ENCODE results near the gene DYRK4.

DYRK4 gene

DNA sequence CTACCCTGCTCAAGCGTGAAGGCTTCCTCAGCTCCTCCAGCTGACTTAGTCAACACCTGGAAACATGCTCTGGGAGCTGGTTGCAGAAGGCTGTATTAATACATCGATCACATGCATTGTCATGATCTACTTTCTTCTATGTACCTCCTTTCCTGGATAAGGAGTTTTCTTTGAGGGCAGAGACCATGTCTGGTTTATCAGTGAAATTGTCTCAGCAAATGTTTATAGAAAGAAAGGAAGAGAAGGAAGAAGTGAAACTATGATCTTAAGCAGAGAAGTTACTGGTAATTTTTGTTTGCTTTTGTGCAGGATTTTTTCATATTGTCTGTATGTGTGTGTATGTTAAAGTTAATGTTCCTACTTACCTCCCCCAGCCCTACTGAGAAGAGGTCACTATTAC, 4.5 kb downstream of the DYRK4 start:
- DNase-seq (ENCODE audit: low read depth in 1 of 2, low spot score in 1 of 2) = no peak
- Histone ChIP-seq H3K27me3 (ENCODE audit: insufficient read depth, poor library complexity, severe bottlenecking) (no peaks in the 10 kb centered on the region), H3K4me3 (replicated peaks; ENCODE audit: insufficient read depth, low read length) (no peak overlapping the region), H3K27ac (replicated peaks) (peak overlapping the region; percentile 61; the same call in 1 of the 2 replicates)
- TF ChIP-seq, protein P1, sequence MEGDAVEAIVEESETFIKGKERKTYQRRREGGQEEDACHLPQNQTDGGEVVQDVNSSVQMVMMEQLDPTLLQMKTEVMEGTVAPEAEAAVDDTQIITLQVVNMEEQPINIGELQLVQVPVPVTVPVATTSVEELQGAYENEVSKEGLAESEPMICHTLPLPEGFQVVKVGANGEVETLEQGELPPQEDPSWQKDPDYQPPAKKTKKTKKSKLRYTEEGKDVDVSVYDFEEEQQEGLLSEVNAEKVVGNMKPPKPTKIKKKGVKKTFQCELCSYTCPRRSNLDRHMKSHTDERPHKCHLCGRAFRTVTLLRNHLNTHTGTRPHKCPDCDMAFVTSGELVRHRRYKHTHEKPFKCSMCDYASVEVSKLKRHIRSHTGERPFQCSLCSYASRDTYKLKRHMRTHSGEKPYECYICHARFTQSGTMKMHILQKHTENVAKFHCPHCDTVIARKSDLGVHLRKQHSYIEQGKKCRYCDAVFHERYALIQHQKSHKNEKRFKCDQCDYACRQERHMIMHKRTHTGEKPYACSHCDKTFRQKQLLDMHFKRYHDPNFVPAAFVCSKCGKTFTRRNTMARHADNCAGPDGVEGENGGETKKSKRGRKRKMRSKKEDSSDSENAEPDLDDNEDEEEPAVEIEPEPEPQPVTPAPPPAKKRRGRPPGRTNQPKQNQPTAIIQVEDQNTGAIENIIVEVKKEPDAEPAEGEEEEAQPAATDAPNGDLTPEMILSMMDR (IDR thresholded peaks at IDR 0.05; ENCODE audit: insufficient read depth, low read length) = no peak
- TF ChIP-seq SPI1 (IDR thresholded peaks at IDR 0.05; ENCODE audit: borderline replicate concordance, low read depth) (no peak), GABPA (IDR thresholded peaks at IDR 0.05; ENCODE audit: low read depth) (no peak), POLR2AphosphoS5 (IDR thresholded peaks at IDR 0.05; ENCODE audit: low read depth) (no peak)
- TF ChIP-seq, protein P2, sequence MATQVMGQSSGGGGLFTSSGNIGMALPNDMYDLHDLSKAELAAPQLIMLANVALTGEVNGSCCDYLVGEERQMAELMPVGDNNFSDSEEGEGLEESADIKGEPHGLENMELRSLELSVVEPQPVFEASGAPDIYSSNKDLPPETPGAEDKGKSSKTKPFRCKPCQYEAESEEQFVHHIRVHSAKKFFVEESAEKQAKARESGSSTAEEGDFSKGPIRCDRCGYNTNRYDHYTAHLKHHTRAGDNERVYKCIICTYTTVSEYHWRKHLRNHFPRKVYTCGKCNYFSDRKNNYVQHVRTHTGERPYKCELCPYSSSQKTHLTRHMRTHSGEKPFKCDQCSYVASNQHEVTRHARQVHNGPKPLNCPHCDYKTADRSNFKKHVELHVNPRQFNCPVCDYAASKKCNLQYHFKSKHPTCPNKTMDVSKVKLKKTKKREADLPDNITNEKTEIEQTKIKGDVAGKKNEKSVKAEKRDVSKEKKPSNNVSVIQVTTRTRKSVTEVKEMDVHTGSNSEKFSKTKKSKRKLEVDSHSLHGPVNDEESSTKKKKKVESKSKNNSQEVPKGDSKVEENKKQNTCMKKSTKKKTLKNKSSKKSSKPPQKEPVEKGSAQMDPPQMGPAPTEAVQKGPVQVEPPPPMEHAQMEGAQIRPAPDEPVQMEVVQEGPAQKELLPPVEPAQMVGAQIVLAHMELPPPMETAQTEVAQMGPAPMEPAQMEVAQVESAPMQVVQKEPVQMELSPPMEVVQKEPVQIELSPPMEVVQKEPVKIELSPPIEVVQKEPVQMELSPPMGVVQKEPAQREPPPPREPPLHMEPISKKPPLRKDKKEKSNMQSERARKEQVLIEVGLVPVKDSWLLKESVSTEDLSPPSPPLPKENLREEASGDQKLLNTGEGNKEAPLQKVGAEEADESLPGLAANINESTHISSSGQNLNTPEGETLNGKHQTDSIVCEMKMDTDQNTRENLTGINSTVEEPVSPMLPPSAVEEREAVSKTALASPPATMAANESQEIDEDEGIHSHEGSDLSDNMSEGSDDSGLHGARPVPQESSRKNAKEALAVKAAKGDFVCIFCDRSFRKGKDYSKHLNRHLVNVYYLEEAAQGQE (IDR thresholded peaks at IDR 0.05; ENCODE audit: insufficient replicate concordance, low read depth) = no peak

DNA sequence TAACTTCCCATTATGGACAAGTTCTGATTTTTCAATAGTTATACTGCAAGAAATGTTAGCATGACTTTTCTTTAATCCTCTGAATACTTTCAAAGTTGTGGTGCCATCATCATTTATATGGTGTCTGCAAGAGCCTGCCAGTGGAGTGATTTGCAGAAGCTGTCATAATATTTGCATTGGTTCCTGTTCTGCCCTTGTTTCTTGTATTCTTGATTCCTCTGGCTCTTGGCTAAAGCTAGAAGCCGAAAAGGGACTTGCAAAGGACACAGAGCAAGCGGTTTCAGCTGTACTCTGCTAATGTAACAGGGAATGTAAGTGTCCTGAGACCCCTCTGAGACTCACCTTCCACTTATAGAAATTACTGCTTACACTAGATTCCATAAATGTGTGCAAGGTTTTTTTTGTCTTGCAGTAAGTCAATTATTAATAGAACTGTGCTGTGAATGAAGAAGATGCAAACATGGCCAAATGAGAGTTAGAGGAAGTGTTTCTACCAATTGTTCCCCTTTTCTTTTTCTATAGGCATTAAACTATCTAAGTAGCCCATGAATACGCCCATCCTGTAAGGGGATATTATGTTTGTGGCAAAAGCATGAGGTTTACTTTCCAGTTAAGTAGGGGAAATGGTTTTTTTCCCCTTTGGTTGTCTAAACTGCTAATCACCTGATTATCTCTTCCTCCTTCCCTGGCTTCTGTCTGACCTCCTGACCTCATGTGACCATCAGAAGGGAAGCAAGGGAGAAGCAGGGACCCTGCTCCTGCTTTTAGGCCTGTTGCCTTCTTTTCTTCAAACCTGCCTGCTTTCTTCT, 5.3 kb downstream of the DYRK4 start:
- Histone ChIP-seq H3K27ac (replicated peaks) (peak overlapping the region; percentile 61), H3K27me3 (ENCODE audit: insufficient read depth, poor library complexity, severe bottlenecking) (no peaks in the 10 kb centered on the region), H3K4me3 (replicated peaks; ENCODE audit: insufficient read depth, low read length) (no peak overlapping the region)
- TF ChIP-seq SPI1 (IDR thresholded peaks at IDR 0.05; ENCODE audit: borderline replicate concordance, low read depth) (peak; percentile 78), POLR2AphosphoS5 (IDR thresholded peaks at IDR 0.05; ENCODE audit: low read depth) (no peak)
- peak; percentile 28 to 52 for DNase-seq (ENCODE audit: low read depth in 1 of 2, low spot score in 1 of 2)

DNA sequence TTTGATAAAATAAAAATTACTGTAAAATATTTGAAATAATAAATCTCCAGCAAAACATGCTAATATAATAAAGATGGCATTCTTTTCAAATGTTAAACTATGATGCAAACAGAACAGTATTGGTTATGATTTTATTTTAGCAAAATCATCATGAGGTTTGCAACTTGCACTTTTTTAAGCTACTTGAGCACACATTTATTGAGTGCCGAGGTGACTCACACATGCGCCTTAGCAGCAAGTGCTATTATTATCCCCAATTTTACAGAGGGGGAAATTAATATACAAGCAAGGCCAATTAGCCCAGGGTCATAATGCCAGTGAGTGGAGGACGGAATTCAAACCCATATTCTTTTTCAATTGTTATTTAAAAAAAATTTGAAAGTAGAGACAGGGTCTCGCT, 7.3 kb downstream of the DYRK4 start:
- Histone ChIP-seq H3K27ac (replicated peaks) (no peak overlapping the region), H3K27me3 (ENCODE audit: insufficient read depth, poor library complexity, severe bottlenecking) (no peaks in the 10 kb centered on the region), H3K4me3 (replicated peaks; ENCODE audit: insufficient read depth, low read length) (no peak overlapping the region)
- TF ChIP-seq SPI1 (IDR thresholded peaks at IDR 0.05; ENCODE audit: borderline replicate concordance, low read depth) = no peak
- TF ChIP-seq, protein P2 (IDR thresholded peaks at IDR 0.05; ENCODE audit: insufficient replicate concordance, low read depth) = no peak
- no peak for TF ChIP-seq GABPA (IDR thresholded peaks at IDR 0.05; ENCODE audit: low read depth)
- TF ChIP-seq, protein P1 (IDR thresholded peaks at IDR 0.05; ENCODE audit: insufficient read depth, low read length) = no peak
- TF ChIP-seq POLR2AphosphoS5 (IDR thresholded peaks at IDR 0.05; ENCODE audit: low read depth) = no peak
- DNase-seq (ENCODE audit: low read depth in 1 of 2, low spot score in 1 of 2) = no peak

DNA sequence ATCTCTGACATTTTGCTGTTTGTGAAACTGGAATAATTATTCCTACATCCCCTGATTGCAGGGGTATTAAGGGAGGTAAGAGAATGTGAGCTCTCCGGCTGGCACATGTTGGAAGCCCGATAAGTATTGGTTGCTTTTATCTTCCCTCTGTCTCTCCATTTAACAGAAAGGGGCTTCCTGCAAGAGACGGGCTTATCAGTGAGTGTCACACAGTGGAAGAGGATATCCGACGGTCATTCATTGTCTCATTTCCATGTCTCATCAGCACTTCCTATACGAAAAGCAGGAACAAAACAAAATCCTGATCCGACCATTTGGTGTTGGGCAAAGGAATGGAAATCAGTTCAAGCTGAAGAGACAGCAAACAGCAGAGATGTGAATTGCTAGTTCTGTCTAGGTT, 10.7 kb downstream of the DYRK4 start:
- DNase-seq (ENCODE audit: low read depth in 1 of 2, low spot score in 1 of 2) = no peak
- no peaks in the 10 kb centered on the region for H3K27me3 ChIP-seq (ENCODE audit: insufficient read depth, poor library complexity, severe bottlenecking)
- H3K27ac ChIP-seq (replicated peaks) = no peak overlapping the region
- H3K4me3 ChIP-seq (replicated peaks; ENCODE audit: insufficient read depth, low read length) = no peak overlapping the region
- TF ChIP-seq GABPA (IDR thresholded peaks at IDR 0.05; ENCODE audit: low read depth) (no peak), SPI1 (IDR thresholded peaks at IDR 0.05; ENCODE audit: borderline replicate concordance, low read depth) (no peak), POLR2AphosphoS5 (IDR thresholded peaks at IDR 0.05; ENCODE audit: low read depth) (no peak)
- TF ChIP-seq, protein P2 (IDR thresholded peaks at IDR 0.05; ENCODE audit: insufficient replicate concordance, low read depth) = no peak
- TF ChIP-seq, protein P1 (IDR thresholded peaks at IDR 0.05; ENCODE audit: insufficient read depth, low read length) = no peak
